ENCODE data around the gene PDE6A.
"Not testable (repeated sequence)": the region's sequence is repeated elsewhere in the genome, so short reads cannot be mapped to it uniquely, and the experiment has no call there.

The PDE6A gene

GRCh38 chr5:149953436-149954121 is 9.0 kb upstream of the PDE6A start:
- DNase-seq (ENCODE audit: low read depth in 2 of 2) = no peak

GRCh38 chr5:149951138-149951749 is 6.7 kb upstream of the PDE6A start:
- no peak for DNase-seq (ENCODE audit: low read depth in 2 of 2)

GRCh38 chr5:149948993-149949392 is 4.4 kb upstream of the PDE6A start:
- DNase-seq (ENCODE audit: low read depth in 2 of 2) = no peak

GRCh38 chr5:149946118-149946517 is 1.5 kb upstream of the PDE6A start:
- DNase-seq (ENCODE audit: low read depth in 2 of 2) = no peak

GRCh38 chr5:149943177-149943949 is 1.2 kb downstream of the PDE6A start:
- not testable (repeated sequence) for DNase-seq (ENCODE audit: low read depth in 2 of 2)

- DNase-seq (ENCODE audit: low read depth in 2 of 2) = not testable (repeated sequence)
Observed at GRCh38 chr5:149942741-149943169, 1.8 kb downstream of the PDE6A start.

- DNase-seq (ENCODE audit: low read depth in 2 of 2) = no peak
Observed at GRCh38 chr5:149942199-149942598, 2.4 kb downstream of the PDE6A start.

GRCh38 chr5:149941795-149942194 is 2.8 kb downstream of the PDE6A start:
- no peak for DNase-seq (ENCODE audit: low read depth in 2 of 2)

GRCh38 chr5:149940941-149941644 is 3.5 kb downstream of the PDE6A start:
- no peak for DNase-seq (ENCODE audit: low read depth in 2 of 2)

- no peak for DNase-seq (ENCODE audit: low read depth in 2 of 2)
Observed at GRCh38 chr5:149940077-149940574, 4.5 kb downstream of the PDE6A start.

- DNase-seq (ENCODE audit: low read depth in 2 of 2) = no peak
Observed at GRCh38 chr5:149939546-149939945, 5.0 kb downstream of the PDE6A start.

- no peak for DNase-seq (ENCODE audit: low read depth in 2 of 2)
Observed at GRCh38 chr5:149938791-149939358, 5.7 kb downstream of the PDE6A start.

- no peak for DNase-seq (ENCODE audit: low read depth in 2 of 2)
Observed at GRCh38 chr5:149938279-149938678, 6.3 kb downstream of the PDE6A start.

- DNase-seq (ENCODE audit: low read depth in 2 of 2) = no peak
Observed at GRCh38 chr5:149937610-149938009, 7.0 kb downstream of the PDE6A start.

- no peak for DNase-seq (ENCODE audit: low read depth in 2 of 2)
Observed at GRCh38 chr5:149936700-149937091, 7.9 kb downstream of the PDE6A start.

GRCh38 chr5:149936044-149936699 is 8.4 kb downstream of the PDE6A start:
- no peak for DNase-seq (ENCODE audit: low read depth in 2 of 2)

GRCh38 chr5:149935431-149935901 is 9.1 kb downstream of the PDE6A start:
- no peak for DNase-seq (ENCODE audit: low read depth in 2 of 2)

GRCh38 chr5:149932445-149933350 is 11.9 kb downstream of the PDE6A start:
- DNase-seq (ENCODE audit: low read depth in 2 of 2) = no peak

GRCh38 chr5:149931992-149932436 is 12.6 kb downstream of the PDE6A start:
- DNase-seq (ENCODE audit: low read depth in 2 of 2) = no peak

Data from stimulated activated CD8-positive, alpha-beta memory T cell treated with anti-CD3 and anti-CD28 coated beads, Interleukin-7, amount 100 ng/mL, for 4 hours (primary cell).